Measurements from ENCODE around the gene TPO.

Gene TPO

DNA sequence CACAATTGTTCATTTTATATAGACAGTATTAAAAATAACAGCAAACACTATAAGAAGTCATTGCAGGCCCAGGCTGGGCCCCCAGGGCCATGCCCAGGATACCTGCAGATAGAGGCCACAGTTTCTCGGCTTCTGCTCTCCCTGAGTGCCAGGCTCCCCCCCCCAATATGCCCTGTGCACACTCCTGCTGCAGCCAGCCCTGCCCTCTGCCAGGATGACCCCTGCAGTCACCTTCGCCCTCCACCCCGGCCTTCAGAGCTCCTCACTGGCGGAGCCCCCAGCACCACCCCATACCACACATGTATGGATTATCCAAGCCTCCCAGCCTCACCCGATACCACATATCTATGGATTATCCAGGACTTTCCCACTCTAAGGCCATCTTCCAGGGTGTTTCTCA lies 104.5 kb downstream of the TPO start:
- H3K27me3 Mint-ChIP-seq (ENCODE audit: low read depth, poor library complexity): peaks cover 22% of the 10 kb centered on the region

GRCh38 chr2:1518331-1518803 lies 105.1 kb downstream of the TPO start:
- no peak overlapping the region for H3K4me3 Mint-ChIP-seq
- no peaks in the 10 kb centered on the region for H3K36me3 Mint-ChIP-seq (ENCODE audit: low read depth)
- no peak overlapping the region for H3K27ac Mint-ChIP-seq
- peaks cover 17% of the 10 kb centered on the region for H3K4me1 Mint-ChIP-seq
- peaks cover 24% of the 10 kb centered on the region for H3K27me3 Mint-ChIP-seq (ENCODE audit: low read depth, poor library complexity)
- H3K9me3 Mint-ChIP-seq: no peaks in the 10 kb centered on the region
- no peak for DNase-seq
- no peak for TF ChIP-seq CTCF (IDR thresholded peaks at IDR 0.05)

More for the DNA sequence above, 104.5 kb downstream of the TPO start:
- Mint-ChIP-seq H3K36me3 (ENCODE audit: low read depth) (no peaks in the 10 kb centered on the region), H3K27ac (no peak overlapping the region), H3K9me3 (no peaks in the 10 kb centered on the region), H3K4me3 (no peak overlapping the region), H3K4me1 (peaks cover 17% of the 10 kb centered on the region)
- no peak for TF ChIP-seq CTCF (IDR thresholded peaks at IDR 0.05)
- DNase-seq: no peak

DNA sequence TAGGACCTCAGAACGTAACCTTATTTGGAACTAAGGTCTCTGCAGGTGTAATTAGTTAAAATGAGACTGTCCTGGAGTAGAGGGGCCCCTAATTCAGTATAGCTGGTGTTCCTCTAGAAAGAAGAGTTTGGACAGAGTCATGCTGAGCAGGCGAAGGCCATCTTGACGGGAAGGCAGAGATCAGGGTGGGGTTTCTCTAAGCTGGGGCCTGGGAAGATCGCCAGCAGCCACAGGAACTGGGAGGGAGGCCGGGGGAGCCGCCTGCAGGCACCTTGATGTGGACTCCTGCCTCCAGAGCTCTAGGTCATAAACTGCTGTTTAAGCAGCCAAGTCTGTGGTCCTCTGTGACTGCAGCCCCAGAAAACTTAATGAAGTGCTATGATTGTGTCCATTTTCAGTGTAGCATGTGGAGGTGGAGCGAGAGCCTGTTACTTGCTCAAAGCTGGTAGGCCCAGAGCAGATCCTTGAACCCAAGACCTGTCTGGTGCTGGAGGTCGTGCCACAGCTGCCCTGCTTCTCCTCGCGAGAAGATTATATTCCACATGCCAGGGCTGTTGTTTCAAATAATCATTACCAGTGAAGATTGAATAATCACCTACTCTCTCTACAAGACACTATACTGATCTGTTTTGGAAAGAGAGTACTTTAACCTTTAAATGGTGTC lies 105.7 kb downstream of the TPO start:
- H3K27ac Mint-ChIP-seq: no peak overlapping the region
- TF ChIP-seq CTCF (IDR thresholded peaks at IDR 0.05): no peak

DNA sequence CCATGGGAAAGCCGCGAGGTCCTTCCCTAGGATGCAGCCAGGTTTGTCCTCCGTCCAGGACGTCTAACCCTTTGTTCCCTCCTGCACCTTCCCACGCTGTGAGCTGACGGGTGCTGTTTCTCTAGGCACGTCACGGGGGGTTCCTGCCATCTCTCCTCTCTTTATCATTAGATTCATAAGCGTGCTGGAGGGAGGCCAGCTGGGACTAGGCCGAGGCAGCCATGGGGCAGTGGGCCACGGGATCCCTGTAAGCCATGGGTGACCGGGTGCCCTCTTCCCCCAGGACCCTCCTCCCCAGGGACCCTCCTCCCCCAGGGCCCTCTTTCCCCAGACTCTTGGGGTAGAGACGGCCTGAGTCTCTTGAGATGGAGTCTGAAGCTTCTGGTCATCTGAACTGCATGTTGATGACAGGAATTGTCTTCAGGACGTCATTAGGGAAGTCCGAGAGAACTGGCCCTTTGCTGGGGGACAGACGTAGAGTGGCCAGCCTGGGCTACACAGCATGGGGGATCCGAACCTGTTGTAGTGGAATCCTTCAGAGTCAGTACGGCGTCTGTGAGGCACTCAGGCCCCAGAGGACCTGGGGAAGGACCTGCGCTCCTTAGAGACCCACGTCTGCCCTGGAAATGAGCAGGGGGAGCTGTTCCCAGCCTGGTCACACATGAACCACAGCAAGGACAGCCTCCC lies 108.1 kb downstream of the TPO start:
- no peak overlapping the region for H3K27ac Mint-ChIP-seq
- H3K27me3 Mint-ChIP-seq (ENCODE audit: low read depth, poor library complexity): peaks cover 36% of the 10 kb centered on the region
- H3K36me3 Mint-ChIP-seq (ENCODE audit: low read depth): no peaks in the 10 kb centered on the region
- no peak for DNase-seq
- no peaks in the 10 kb centered on the region for H3K9me3 Mint-ChIP-seq
- H3K4me1 Mint-ChIP-seq: peaks cover 7% of the 10 kb centered on the region
- TF ChIP-seq CTCF (IDR thresholded peaks at IDR 0.05): no peak
- no peak overlapping the region for H3K4me3 Mint-ChIP-seq

More for the DNA sequence above, 105.7 kb downstream of the TPO start:
- H3K9me3 Mint-ChIP-seq: no peaks in the 10 kb centered on the region
- no peaks in the 10 kb centered on the region for H3K36me3 Mint-ChIP-seq (ENCODE audit: low read depth)
- H3K4me1 Mint-ChIP-seq: peaks cover 17% of the 10 kb centered on the region
- peaks cover 24% of the 10 kb centered on the region for H3K27me3 Mint-ChIP-seq (ENCODE audit: low read depth, poor library complexity)
- no peak overlapping the region for H3K4me3 Mint-ChIP-seq
- DNase-seq: no peak

DNA sequence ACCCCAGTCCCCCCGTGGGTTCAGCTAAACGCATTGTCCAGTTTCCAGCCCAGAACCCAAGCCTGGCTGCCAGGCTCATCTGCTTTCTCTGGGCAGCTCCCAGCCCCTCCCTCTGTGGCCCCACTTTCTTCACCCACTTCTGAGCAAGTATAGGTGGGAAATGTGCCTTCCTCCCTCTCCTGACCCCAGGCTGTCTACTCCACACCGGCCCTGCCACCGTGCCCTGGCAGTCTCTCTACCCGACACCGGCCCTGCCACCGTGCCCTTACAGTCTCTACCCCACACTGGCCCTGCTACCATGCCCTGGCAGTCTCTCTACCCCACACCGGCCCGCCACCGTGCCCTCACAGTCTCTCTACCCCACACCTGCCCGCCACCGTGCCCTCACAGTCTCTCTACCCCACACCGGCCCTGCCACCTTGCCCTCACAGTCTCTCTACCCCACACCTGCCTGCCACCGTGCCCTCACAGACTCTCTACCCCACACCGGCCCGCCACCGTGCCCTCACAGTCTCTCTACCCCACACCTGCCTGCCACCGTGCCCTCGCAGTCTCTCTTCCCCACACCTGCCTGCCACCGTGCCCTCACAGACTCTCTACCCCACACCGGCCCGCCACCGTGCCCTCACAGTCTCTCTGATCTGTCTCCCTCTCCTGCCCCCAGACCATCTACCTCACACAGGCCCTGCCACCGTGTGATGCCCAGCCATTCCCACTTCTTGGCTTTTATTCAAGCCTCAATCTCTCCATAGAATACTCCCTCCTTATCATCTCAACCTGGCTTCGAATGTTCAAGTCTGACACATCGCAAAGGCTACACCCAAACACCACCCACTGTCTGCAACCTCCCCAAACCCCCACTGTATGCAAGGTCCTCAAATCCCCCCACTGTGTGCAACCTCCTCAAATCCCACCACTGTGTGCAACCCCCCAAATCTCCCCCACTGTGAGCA lies 108.9 kb downstream of the TPO start:
- Mint-ChIP-seq H3K36me3 (ENCODE audit: low read depth) (no peaks in the 10 kb centered on the region), H3K27ac (peak overlapping the region; percentile 29), H3K4me1 (peaks cover 7% of the 10 kb centered on the region), H3K27me3 (ENCODE audit: low read depth, poor library complexity) (peaks cover 38% of the 10 kb centered on the region), H3K9me3 (no peaks in the 10 kb centered on the region), H3K4me3 (no peak overlapping the region)
- DNase-seq: no peak
- TF ChIP-seq CTCF (IDR thresholded peaks at IDR 0.05): no peak

All from nephron progenitor cell (in vitro differentiated cells).